C4-2B (cell line): ENCODE measurements around the gene AGPAT1.

Experiments
- H3K27ac ChIP-seq: fragments of 450-650 bp; 2 replicates; pipeline ENCODE4 v1.5.1; 2017
- ZFX ChIP-seq: fragments of 450-650 bp; IDR thresholded peaks from 2 replicates; pipeline ENCODE4 v1.6.1; 2017
- TF ChIP-seq, protein P1 (sequence below): fragments of 450-650 bp; conservative IDR thresholded peaks from 2 replicates; pipeline ENCODE4 v1.5.1; 2017; ENCODE audit warnings: mild to moderate bottlenecking

Gene AGPAT1

GRCh38 chr6:32181148-32181702 lies 5.3 kb upstream of the AGPAT1 start:
- no peak overlapping the region for H3K27ac ChIP-seq
- TF ChIP-seq, protein P1, sequence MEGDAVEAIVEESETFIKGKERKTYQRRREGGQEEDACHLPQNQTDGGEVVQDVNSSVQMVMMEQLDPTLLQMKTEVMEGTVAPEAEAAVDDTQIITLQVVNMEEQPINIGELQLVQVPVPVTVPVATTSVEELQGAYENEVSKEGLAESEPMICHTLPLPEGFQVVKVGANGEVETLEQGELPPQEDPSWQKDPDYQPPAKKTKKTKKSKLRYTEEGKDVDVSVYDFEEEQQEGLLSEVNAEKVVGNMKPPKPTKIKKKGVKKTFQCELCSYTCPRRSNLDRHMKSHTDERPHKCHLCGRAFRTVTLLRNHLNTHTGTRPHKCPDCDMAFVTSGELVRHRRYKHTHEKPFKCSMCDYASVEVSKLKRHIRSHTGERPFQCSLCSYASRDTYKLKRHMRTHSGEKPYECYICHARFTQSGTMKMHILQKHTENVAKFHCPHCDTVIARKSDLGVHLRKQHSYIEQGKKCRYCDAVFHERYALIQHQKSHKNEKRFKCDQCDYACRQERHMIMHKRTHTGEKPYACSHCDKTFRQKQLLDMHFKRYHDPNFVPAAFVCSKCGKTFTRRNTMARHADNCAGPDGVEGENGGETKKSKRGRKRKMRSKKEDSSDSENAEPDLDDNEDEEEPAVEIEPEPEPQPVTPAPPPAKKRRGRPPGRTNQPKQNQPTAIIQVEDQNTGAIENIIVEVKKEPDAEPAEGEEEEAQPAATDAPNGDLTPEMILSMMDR: no peak
- no peak for TF ChIP-seq ZFX

DNA sequence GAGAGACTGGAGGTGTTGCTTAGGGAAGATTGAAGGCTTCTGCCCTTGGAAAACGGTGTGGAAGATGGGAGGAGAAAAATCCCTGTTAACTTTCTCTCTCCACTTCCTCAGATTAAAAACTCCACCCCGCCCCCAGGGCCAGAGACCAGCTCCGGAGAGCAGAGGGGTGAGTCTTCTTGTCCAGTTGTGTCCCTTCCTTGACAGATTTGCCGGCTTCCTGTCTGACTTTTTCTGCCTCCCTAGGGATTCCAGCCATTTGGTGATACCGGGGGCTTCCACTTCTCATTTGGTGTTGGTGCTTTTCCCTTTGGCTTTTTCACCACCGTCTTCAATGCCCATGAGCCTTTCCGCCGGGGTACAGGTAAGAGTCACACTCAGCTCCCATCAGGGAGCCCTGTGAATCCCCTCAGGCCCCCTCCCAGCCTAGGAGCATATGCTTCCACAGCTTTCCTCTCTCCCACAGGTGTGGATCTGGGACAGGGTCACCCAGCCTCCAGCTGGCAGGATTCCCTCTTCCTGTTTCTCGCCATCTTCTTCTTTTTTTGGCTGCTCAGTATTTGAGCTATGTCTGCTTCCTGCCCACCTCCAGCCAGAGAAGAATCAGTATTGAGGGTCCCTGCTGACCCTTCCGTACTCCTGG lies 4.0 kb upstream of the AGPAT1 start:
- H3K27ac ChIP-seq: no peak overlapping the region
- no peak for TF ChIP-seq ZFX
- TF ChIP-seq, protein P1: no peak

DNA sequence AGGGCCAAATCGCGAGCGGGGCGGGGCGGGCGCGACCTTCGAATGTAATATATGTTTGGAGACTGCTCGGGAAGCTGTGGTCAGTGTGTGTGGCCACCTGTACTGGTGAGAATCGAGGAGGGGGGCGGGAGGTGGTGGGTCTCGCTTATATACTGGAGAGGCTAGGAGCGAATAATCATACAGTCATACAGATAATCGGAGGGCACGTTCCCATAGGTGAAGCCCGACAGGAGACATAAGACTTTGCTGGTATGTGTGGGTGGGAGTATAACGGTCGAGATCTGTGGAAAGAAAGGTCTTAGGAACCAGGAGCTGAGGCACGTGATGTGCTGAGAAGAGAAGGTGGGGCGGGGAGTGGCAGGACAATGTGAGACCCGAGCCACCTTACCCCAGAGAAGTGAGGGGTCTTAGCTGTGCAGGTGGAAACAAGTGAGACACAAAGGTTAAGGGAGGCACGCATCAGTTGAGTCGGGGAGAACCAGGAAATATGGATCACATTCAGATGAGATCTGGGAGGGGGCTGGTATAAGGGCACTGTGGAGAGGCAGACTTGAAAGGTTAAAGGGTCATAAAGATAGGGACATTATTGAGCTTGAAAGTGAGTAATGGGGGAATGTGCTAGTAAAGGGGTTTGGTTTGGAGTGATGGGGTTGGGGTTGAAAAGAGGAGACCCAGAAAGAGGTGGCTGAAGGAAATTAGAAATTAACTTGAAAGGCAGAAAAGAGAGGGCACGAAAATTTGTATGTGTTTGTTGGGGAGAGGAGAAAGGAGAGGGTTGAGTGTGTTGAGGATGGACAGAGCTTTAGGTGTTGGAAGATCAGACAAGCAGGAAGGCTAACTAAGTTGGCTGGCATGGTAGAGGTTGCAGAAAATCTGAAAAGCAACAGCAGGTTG lies 2.9 kb upstream of the AGPAT1 start:
- peak overlapping the region; percentile 81 for H3K27ac ChIP-seq
- TF ChIP-seq ZFX: no peak

DNA sequence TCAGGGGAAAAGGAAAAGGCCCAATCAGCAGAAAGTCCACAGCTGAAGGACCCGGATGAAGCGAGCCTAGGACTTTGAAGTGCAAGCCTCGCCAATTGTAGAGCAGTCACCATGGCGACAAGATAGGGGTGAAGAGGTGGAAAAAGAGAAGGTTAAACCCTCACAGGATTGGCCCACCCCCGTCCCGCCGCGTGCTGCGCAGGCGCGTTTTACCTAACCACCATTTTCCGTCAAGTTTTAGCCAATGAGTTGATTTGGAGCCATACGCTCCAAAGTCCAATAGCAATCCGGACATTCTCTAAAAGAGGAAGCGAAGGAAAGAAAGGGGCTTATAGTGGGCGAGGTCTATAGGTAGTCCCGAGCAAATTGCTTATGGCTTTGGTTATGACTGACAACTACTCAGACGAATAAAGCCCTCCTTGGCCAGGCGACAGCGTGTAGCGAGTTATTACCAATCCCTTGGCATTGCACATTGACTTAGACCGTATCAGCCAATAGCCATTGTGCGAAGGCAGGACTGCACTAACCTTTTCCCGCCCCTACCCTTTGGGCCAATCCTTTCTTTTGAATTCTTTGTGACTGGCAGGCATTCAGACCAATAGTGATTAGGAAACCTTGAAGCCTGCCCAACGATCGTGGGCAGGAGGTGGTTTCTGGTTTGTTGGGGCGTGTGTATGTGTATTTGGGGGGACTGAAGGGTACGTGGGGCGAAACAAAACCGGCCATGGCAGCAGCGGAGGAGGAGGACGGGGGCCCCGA lies 2.1 kb upstream of the AGPAT1 start, which contains the start of gene RNF5:
TSS of gene RNF5 (plus strand) at position 618 of the 759 bp plus-strand sequence. CDS start at position 725, 107 bp downstream.
- no peak for TF ChIP-seq ZFX
- TF ChIP-seq, protein P1: no peak
- peak within 1 kb of the TSS; percentile 81 for H3K27ac ChIP-seq

DNA sequence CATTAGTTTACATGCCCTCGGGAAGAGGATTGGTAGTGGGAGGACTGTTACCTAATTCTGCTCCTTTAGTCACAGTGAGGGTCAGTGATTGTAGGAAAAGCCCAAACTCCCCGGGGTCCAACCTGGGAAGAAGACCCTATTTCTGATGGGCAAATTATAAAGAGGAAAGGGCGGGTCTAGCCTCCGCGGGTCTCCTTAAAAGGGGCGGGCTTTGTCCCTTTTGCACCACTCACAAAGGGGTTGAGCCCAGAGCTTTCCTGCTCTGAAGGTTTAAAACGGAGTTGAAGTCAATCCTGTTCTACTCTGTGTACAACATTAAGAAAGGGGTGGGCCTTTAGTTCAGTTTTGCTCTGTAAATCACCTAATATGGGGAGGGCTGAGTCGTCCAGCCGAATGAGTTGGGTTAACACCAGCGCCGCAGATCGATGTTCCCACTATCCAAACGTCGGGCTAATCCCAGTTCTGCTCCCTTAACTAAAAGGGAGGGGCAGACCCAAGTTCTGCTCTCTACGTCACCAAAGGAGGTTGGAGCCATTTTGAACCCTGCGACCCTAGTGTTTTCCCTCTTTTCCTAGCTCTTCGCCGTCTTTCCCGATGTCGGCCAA lies 1.4 kb upstream of the AGPAT1 start:
- peak overlapping the region; percentile 81 for H3K27ac ChIP-seq
- TF ChIP-seq ZFX: no peak
- TF ChIP-seq, protein P1: no peak

- peak overlapping the region; percentile 81 for H3K27ac ChIP-seq
- TF ChIP-seq ZFX: no peak
- TF ChIP-seq, protein P1: no peak
These were observed 745 bp upstream of the AGPAT1 start for GRCh38 chr6:32176476-32177182.
